Cardiac muscle cell (in vitro differentiated cells and primary cell): ENCODE measurements around the gene DCAF11. TPM values are rescaled to one million over a fixed set of nuclear protein-coding genes. Genes with fewer than 3 reads are reported as not detected.

Source experiments
- DNase-seq, 2 donors: peaks; one replicate each; pipeline versions ENCODE4 v3.0.0 to v3.0.0-alpha.2; 2010 to 2017; ENCODE audit warnings: low read depth in 1 of 2, low spot score in 1 of 2
- H3K27ac ChIP-seq: fragments of 200-600 bp; sonication (generic); 2 replicates; pipeline ENCODE4 v1.5.1; 2016
- H3K27me3 ChIP-seq: fragments of 200-600 bp; sonication (generic); 2 replicates; pipeline ENCODE4 v1.6.0; 2016; ENCODE audit warnings: control low read depth
- H3K36me3 ChIP-seq: fragments of 200-600 bp; sonication (generic); 2 replicates; pipeline ENCODE4 v1.5.1; 2016; ENCODE audit warnings: control low read depth
- H3K4me1 ChIP-seq: fragments of 200-600 bp; sonication (generic); 2 replicates; pipeline ENCODE4 v1.8.1; 2017; ENCODE audit warnings: low read depth, mild to moderate bottlenecking, mixed run types
- H3K4me3 ChIP-seq: fragments of 200-600 bp; sonication (generic); 2 replicates; pipeline ENCODE4 v1.5.1; 2016; ENCODE audit warnings: mild to moderate bottlenecking
- H3K9me3 ChIP-seq: fragments of 200-600 bp; sonication (generic); 2 replicates; pipeline ENCODE4 v1.5.1; 2017; ENCODE audit warnings: low read depth, mild to moderate bottlenecking, control low read depth
- polyA plus RNA-seq: library from polyadenylated mRNA; unstranded; fragments of >200 nt; fragmentation: Nextera tagmentation; extraction: Ambion mirVana; gene quantifications from 2 replicates; pipeline ENCODE4 v1.2.1, GENCODE V29; 2016
- total RNA-seq: library from RNA; depleted of rRNA; stranded (reverse); fragments of >200 nt; gene quantifications from 2 replicates; pipeline ENCODE4 v1.2.3, GENCODE V29; 2016
- TF ChIP-seq, protein P1 (sequence below): IDR thresholded peaks from 2 replicates; pipeline ENCODE4 v1.5.1; 2012; ENCODE audit warnings: low read depth, mild to moderate bottlenecking, low read length

The DCAF11 gene
- total and polyA plus RNA-seq, 2 experiments from 2014 or later: 110 to 317 TPM

DNA sequence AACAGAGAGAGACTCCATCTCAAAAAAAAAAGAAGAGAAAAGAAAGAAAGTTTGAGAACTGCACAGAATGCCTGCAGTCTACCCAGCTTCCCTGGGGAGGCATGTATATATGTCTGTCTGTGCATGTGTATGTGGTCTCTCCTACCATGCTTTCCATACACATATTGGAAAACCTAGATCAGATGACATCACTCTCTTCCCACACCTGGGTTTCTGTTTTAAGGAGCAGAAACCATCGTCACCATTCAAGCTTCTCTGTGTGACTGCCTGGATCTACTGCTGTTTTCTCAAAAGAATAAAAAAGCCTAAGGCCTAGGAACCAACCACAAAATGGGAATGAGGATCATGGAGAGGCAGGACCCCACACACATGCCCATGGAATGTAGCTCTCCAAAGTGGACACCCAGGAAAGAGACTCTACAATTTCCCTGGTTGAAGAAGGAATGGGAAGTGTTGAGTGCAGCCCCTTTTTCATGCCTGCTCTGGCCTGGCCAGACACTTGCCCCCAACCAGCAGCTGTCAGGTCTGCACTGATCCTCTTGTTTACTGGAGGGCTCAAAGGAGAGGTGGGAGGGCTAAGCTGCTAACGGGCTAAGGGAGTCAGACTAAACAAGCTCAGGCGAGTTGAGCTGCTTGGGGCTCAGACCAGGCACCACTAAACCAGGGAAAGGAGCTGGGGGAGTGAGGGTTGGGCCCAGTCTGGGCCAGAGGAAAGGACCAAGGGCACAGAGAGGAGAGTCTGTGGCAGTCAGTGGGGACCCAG, 28.2 kb upstream of the DCAF11 start:
- Histone ChIP-seq H3K4me1 (no peaks in the 10 kb centered on the region), H3K4me3 (no peak overlapping the region), H3K36me3 (no peaks in the 10 kb centered on the region), H3K9me3 (no peaks in the 10 kb centered on the region), H3K27ac (no peak overlapping the region), H3K27me3 (peaks cover 19% of the 10 kb centered on the region)
- no peak for DNase-seq
- TF ChIP-seq, protein P1, sequence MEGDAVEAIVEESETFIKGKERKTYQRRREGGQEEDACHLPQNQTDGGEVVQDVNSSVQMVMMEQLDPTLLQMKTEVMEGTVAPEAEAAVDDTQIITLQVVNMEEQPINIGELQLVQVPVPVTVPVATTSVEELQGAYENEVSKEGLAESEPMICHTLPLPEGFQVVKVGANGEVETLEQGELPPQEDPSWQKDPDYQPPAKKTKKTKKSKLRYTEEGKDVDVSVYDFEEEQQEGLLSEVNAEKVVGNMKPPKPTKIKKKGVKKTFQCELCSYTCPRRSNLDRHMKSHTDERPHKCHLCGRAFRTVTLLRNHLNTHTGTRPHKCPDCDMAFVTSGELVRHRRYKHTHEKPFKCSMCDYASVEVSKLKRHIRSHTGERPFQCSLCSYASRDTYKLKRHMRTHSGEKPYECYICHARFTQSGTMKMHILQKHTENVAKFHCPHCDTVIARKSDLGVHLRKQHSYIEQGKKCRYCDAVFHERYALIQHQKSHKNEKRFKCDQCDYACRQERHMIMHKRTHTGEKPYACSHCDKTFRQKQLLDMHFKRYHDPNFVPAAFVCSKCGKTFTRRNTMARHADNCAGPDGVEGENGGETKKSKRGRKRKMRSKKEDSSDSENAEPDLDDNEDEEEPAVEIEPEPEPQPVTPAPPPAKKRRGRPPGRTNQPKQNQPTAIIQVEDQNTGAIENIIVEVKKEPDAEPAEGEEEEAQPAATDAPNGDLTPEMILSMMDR: no peak

DNA sequence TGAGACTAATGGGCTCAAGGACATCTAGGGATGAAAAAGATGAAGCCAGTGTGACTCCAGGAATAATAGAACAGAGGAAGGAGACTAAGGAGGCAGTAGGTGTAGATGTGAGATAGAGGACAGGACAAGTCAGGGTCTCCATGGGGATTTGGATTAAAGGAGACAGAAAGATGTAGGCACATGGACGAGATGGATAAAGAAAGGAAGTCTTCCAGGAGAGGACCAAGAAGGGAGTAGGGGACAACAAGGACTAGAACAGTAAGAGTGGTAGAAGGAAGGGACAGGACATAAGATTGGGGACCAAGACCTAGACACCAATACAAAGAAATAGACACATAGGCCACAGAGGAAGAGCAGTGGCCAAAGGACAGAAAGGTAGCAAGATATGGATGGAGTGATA, 27.6 kb upstream of the DCAF11 start:
- H3K4me1 ChIP-seq: no peaks in the 10 kb centered on the region
- no peaks in the 10 kb centered on the region for H3K9me3 ChIP-seq
- TF ChIP-seq, protein P1: no peak
- H3K4me3 ChIP-seq: no peak overlapping the region
- peaks cover 13% of the 10 kb centered on the region for H3K27me3 ChIP-seq
- DNase-seq: no peak
- H3K27ac ChIP-seq: no peak overlapping the region
- no peaks in the 10 kb centered on the region for H3K36me3 ChIP-seq

DNA sequence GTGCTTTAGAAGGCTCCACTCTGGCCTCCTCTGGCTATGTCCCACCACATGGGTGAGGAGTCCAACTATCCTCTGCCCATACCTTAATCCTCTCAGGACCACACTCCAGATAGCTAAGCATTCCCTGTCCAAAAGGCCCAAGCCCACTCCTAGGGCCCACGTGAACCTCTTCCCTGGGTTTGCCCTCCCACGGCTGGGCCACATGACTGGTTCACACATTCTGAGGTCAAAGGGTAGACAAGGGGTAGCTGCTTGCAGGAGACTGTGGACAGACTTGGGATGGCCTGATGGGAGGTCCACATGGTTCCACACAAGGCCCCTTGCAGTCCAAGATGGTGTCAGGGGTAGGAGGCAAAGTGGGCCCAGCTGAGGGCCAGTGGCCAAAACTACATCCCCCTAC, 26.5 kb upstream of the DCAF11 start:
- Histone ChIP-seq H3K4me1 (no peaks in the 10 kb centered on the region), H3K9me3 (no peaks in the 10 kb centered on the region), H3K36me3 (no peaks in the 10 kb centered on the region), H3K27ac (no peak overlapping the region), H3K27me3 (peaks cover 2% of the 10 kb centered on the region), H3K4me3 (no peak overlapping the region)
- TF ChIP-seq, protein P1: no peak
- no peak for DNase-seq

DNA sequence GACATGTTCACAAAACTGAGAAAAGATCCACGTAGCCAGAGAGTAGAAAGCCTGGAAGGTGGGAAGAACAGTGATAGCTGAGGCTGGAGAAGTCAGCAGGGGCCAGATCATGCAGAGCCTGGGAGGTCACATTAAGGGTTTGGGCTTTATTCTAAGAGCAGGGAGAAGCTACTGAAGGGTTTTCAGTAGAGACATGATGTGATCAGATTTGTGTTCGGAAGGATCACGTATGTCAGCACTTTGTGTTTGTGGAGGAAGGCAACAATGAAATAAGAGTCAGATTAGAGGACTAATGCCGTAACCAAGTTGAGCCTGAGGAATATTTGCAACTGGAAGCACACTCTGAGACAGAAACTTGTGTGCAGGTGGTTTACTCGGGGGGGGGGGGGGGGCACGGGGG, 24.7 kb upstream of the DCAF11 start:
- no peak overlapping the region for H3K4me3 ChIP-seq
- H3K9me3 ChIP-seq: no peaks in the 10 kb centered on the region
- no peak for DNase-seq
- no peaks in the 10 kb centered on the region for H3K36me3 ChIP-seq
- peaks cover under 1% of the 10 kb centered on the region for H3K4me1 ChIP-seq
- TF ChIP-seq, protein P1: no peak
- no peaks in the 10 kb centered on the region for H3K27me3 ChIP-seq
- H3K27ac ChIP-seq: no peak overlapping the region

DNA sequence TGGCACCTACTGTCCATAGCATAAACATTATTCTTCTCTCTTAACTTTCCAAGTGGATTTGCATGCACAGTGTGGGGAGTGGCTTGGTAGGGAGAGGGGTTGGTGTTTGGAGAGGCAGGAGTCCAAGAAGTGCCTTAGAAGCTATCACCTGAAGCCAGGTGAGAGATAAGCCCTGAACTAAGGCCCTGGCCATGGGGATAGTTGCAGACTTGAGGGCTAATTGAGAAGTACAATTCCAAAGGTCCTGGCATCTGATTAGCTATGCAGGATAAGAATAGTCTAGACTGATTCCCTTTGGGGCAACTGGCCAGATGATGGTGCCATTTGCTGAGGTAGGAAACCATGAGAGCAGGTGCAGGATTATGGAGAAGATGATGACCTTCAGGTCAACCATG, 22.5 kb upstream of the DCAF11 start:
- Histone ChIP-seq H3K4me3 (no peak overlapping the region), H3K27me3 (no peaks in the 10 kb centered on the region), H3K36me3 (no peaks in the 10 kb centered on the region), H3K9me3 (no peaks in the 10 kb centered on the region), H3K27ac (no peak overlapping the region), H3K4me1 (peaks cover 7% of the 10 kb centered on the region)
- no peak for DNase-seq
- TF ChIP-seq, protein P1: no peak
